Small intestine (tissue), 16 donors: ENCODE measurements around the gene CR2. TPM values are rescaled to one million over a fixed set of nuclear protein-coding genes. Genes with fewer than 3 reads are reported as not detected.

Experiments
- DNase-seq, 2 donors: peaks; one replicate each; pipeline versions ENCODE4 v3.0.0 to v3.0.0-alpha.2; 2013
- FAIRE-seq: peaks from 2 replicates; lab custom pipeline; 2012; peaks lifted over from hg19 to GRCh38; lab: Jason Lieb, UNC
- H3K27ac ChIP-seq, 3 donors: one replicate each; pipeline ENCODE4 v1.5.1; 2013; ENCODE audit warnings: low read length in 2 of 3, mild to moderate bottlenecking in 2 of 3, control low read depth in 1 of 3, inconsistent platforms in 1 of 3, low read depth in 1 of 3, moderate library complexity in 1 of 3
- H3K27me3 ChIP-seq, 3 donors: one replicate each; pipeline ENCODE4 v1.6.1; 2013; ENCODE audit warnings: low read length in 3 of 3, inconsistent platforms in 1 of 3; ENCODE audit not compliant: control insufficient read depth in 3 of 3, insufficient read depth in 3 of 3
- H3K36me3 ChIP-seq, 3 donors: one replicate each; pipeline ENCODE4 v1.6.1; 2013; ENCODE audit warnings: low read length in 3 of 3, inconsistent platforms in 1 of 3, low read depth in 1 of 3, mild to moderate bottlenecking in 1 of 3, moderate library complexity in 1 of 3; ENCODE audit not compliant: control insufficient read depth in 3 of 3, insufficient read depth in 2 of 3
- H3K4me1 ChIP-seq, 3 donors: one replicate each; pipeline ENCODE4 v1.6.1; 2013; ENCODE audit warnings: low read length in 2 of 3, inconsistent platforms in 1 of 3, low read depth in 1 of 3, mild to moderate bottlenecking in 1 of 3, moderate library complexity in 1 of 3; ENCODE audit not compliant: control insufficient read depth in 3 of 3, insufficient read depth in 2 of 3
- H3K4me3 ChIP-seq, 3 donors: one replicate each; pipeline ENCODE4 v1.5.1; 2013; ENCODE audit warnings: low read length in 3 of 3, control low read depth in 1 of 3, inconsistent platforms in 1 of 3, low read depth in 1 of 3, mild to moderate bottlenecking in 1 of 3, moderate library complexity in 1 of 3
- H3K9me3 ChIP-seq, 2 donors: one replicate each; pipeline ENCODE4 v1.6.1; 2013; ENCODE audit warnings: low read depth in 1 of 2, low read length in 1 of 2; ENCODE audit not compliant: control insufficient read depth in 2 of 2, insufficient read depth in 1 of 2
- WGBS, 3 donors: extraction: QIAGEN DNeasy Blood & Tissue Kit; methylation state at CpG; one replicate each; pipeline ENCODE4 v1.1.7; 2013; 5-methylcytosine and 5-hydroxymethylcytosine counted together
- long read RNA-seq, 10 donors: transcript quantifications; one replicate each; lab custom pipeline, GENCODE V29; 2026
- polyA plus RNA-seq, 4 donors: library from polyadenylated mRNA; stranded (reverse) in 3 of 4; unstranded in 1 of 4; fragments of 200-250 nt in 3 of 4; fragments of 120-200 nt in 1 of 4; gene quantifications; one replicate each; pipeline versions ENCODE4 v1.2.1 to v1.2.3, GENCODE V29; 2013
- donor health status: healthy with polysubstance abuse.
- donor health status: control.
- donor health status: control.
- donor health status: Bipolar disorder and iron deficiency.
- donor health status: healthy.

CR2 gene
- polyA plus RNA-seq = 10 to 100 TPM in 1 of 4 donors, under 1 TPM in 3; 0.22 to 12.0 (median 0.28) TPM
- long read RNA-seq, donor 1 = 0 reads
- long read RNA-seq, donor 2 = 0 reads
- long read RNA-seq, donor 3 = 0 reads
- long read RNA-seq, donor 4 = 0 reads
- long read RNA-seq, donor 5 = 0 reads
- long read RNA-seq, donor 6 = 0 reads
- long read RNA-seq, donor 7 = 0 reads
- long read RNA-seq, donor 8 = 0 reads
- long read RNA-seq, donor 9 = 0 reads
- long read RNA-seq, donor 10 = 0 reads

GRCh38 chr1:207454046-207454964, at the start of gene CR2:
TSS of gene CR2 (plus strand) at chr1:207454328. CDS start at chr1:207454419, 91 bp downstream.
- WGBS, 3 donors = 1% methylated on average over 56 to 75 of the region's 75 CpGs
- Histone ChIP-seq H3K27me3 (peaks cover 0 to 59% (median 2%) of the 10 kb centered on the region in 3 donors), H3K4me1 (peaks cover 0 to 7% (median 3%) of the 10 kb centered on the region in 3 donors), H3K27ac (peak within 1 kb of the TSS in 1 of 3 donors; percentile 27), H3K9me3 (no peaks in the 10 kb centered on the region), H3K36me3 (no peaks in the 10 kb centered on the region), H3K4me3 (peak within 1 kb of the TSS; percentile 30 to 48 (median 48))
- peak; percentile 58 to 62 for DNase-seq
- FAIRE-seq = no peak

GRCh38 chr1:207404849-207405525, 49.1 kb upstream of the CR2 start:
- no peaks in the 10 kb centered on the region for H3K27me3 ChIP-seq
- H3K4me3 ChIP-seq = no peak overlapping the region
- FAIRE-seq (peak; percentile 89), DNase-seq (peak; percentile 77 to 78)
- H3K9me3 ChIP-seq = no peaks in the 10 kb centered on the region
- no peaks in the 10 kb centered on the region for H3K4me1 ChIP-seq
- H3K36me3 ChIP-seq = no peaks in the 10 kb centered on the region
- WGBS, 3 donors = 82 to 87% (median 84%) methylated on average over 6 of the region's 6 CpGs
- H3K27ac ChIP-seq = no peak overlapping the region

GRCh38 chr1:207405814-207406213, 48.3 kb upstream of the CR2 start:
- FAIRE-seq (peak; percentile 23), DNase-seq (no peak)
- H3K4me1 ChIP-seq = no peaks in the 10 kb centered on the region
- no peaks in the 10 kb centered on the region for H3K9me3 ChIP-seq
- no peaks in the 10 kb centered on the region for H3K36me3 ChIP-seq
- no peak overlapping the region for H3K4me3 ChIP-seq
- H3K27me3 ChIP-seq = no peaks in the 10 kb centered on the region
- H3K27ac ChIP-seq = no peak overlapping the region

GRCh38 chr1:207407655-207408260, 46.4 kb upstream of the CR2 start:
- Histone ChIP-seq H3K4me1 (no peaks in the 10 kb centered on the region), H3K27ac (no peak overlapping the region), H3K4me3 (no peak overlapping the region), H3K27me3 (no peaks in the 10 kb centered on the region), H3K36me3 (no peaks in the 10 kb centered on the region), H3K9me3 (no peaks in the 10 kb centered on the region)
- WGBS, 3 donors = 21 to 42% (median 33%) methylated on average over 1 of the region's 1 CpG
- DNase-seq (peak in 1 of 2 donors; percentile 29), FAIRE-seq (no peak)

GRCh38 chr1:207412845-207413244, 41.3 kb upstream of the CR2 start:
- Histone ChIP-seq H3K27ac (no peak overlapping the region), H3K9me3 (no peaks in the 10 kb centered on the region), H3K4me1 (peaks cover 0 to 5% (median 0%) of the 10 kb centered on the region in 3 donors), H3K27me3 (no peaks in the 10 kb centered on the region), H3K4me3 (no peak overlapping the region), H3K36me3 (no peaks in the 10 kb centered on the region)
- 80 to 95% (median 86%) methylated on average over 2 of the region's 2 CpGs for WGBS, 3 donors
- no peak for DNase-seq
- no peak for FAIRE-seq

GRCh38 chr1:207414606-207415108, 39.5 kb upstream of the CR2 start:
- Histone ChIP-seq H3K27me3 (no peaks in the 10 kb centered on the region), H3K4me3 (no peak overlapping the region), H3K27ac (peak overlapping the region in 1 of 3 donors; percentile 8), H3K36me3 (no peaks in the 10 kb centered on the region), H3K4me1 (peaks cover 0 to 5% (median 0%) of the 10 kb centered on the region in 3 donors), H3K9me3 (no peaks in the 10 kb centered on the region)
- DNase-seq (no peak), FAIRE-seq (no peak)
- 55 to 65% (median 60%) methylated on average over 4 of the region's 4 CpGs for WGBS, 3 donors

GRCh38 chr1:207417076-207417475, 37.1 kb upstream of the CR2 start:
- FAIRE-seq = no peak
- no peaks in the 10 kb centered on the region for H3K36me3 ChIP-seq
- 85 to 97% (median 87%) methylated on average over 1 of the region's 1 CpG for WGBS, 3 donors

GRCh38 chr1:207418351-207418750, 35.8 kb upstream of the CR2 start:
- FAIRE-seq (no peak), DNase-seq (no peak)
- Histone ChIP-seq H3K4me1 (peaks cover 0 to 5% (median 0%) of the 10 kb centered on the region in 3 donors), H3K4me3 (no peak overlapping the region), H3K27me3 (no peaks in the 10 kb centered on the region), H3K27ac (no peak overlapping the region), H3K9me3 (no peaks in the 10 kb centered on the region), H3K36me3 (no peaks in the 10 kb centered on the region)
- 60 to 84% (median 71%) methylated on average over 1 of the region's 1 CpG for WGBS, 3 donors

More at GRCh38 chr1:207417076-207417475, 37.1 kb upstream of the CR2 start:
- H3K27me3 ChIP-seq = no peaks in the 10 kb centered on the region
- peaks cover 0 to 5% (median 0%) of the 10 kb centered on the region in 3 donors for H3K4me1 ChIP-seq
- H3K4me3 ChIP-seq = no peak overlapping the region
- DNase-seq = no peak
- no peaks in the 10 kb centered on the region for H3K9me3 ChIP-seq
- H3K27ac ChIP-seq = no peak overlapping the region
